Vagina (tissue), 2 donors: ENCODE data around the gene KCND2. TPM values are rescaled to one million over a fixed set of nuclear protein-coding genes. Genes with fewer than 3 reads are reported as not detected.

ENCODE experiments used
- DNase-seq, 2 donors: peaks; one replicate each; pipeline ENCODE4 v3.0.0-alpha.2; 2017; ENCODE audit errors: extremely low spot score in 2 of 2
- H3K27ac ChIP-seq: fragments of 200-600 bp; sonication (generic); one replicate; pipeline ENCODE4 v1.5.1; 2019
- H3K27me3 ChIP-seq: fragments of 200-600 bp; sonication (generic); one replicate; pipeline ENCODE4 v1.5.1; 2019
- H3K36me3 ChIP-seq, 2 donors: fragments of 200-600 bp; sonication (generic); one replicate each; pipeline ENCODE4 v1.5.1; 2017 to 2019
- H3K4me1 ChIP-seq: fragments of 200-600 bp; sonication (generic); one replicate; pipeline ENCODE4 v1.5.1; 2019
- H3K4me3 ChIP-seq, 2 donors: fragments of 200-600 bp; sonication (generic); 1 replicate in 1 of 2; 2 replicates in 1 of 2; pipeline ENCODE4 v1.5.1; 2016 to 2019
- H3K9me3 ChIP-seq: fragments of 200-600 bp; sonication (generic); one replicate; pipeline ENCODE4 v1.5.1; 2019
- POLR2A ChIP-seq, 2 donors: fragments of 450-650 bp; IDR thresholded peaks; one replicate each; pipeline ENCODE4 v1.6.1; 2017; ENCODE audit warnings: antibody characterized with exemption in 2 of 2, mild to moderate bottlenecking in 2 of 2, moderate library complexity in 2 of 2
- POLR2AphosphoS5 ChIP-seq, 2 donors: sonication (generic); formaldehyde crosslinking; IDR thresholded peaks; one replicate each; pipeline ENCODE4 v1.9.0; 2017; ENCODE audit warnings: antibody characterized with exemption in 2 of 2, mild to moderate bottlenecking in 2 of 2, low read depth in 1 of 2; ENCODE audit not compliant: insufficient read depth in 1 of 2
- intact Hi-C: fragments of 100-400 bp; cut with DNase I; formaldehyde crosslinking; loops from one replicate; pipeline ENCODE4 v1.15.1; 2023
- total RNA-seq: library from RNA; depleted of rRNA; stranded (reverse); fragments of >200 nt; gene quantifications from one replicate; pipeline ENCODE4 v1.2.3, GENCODE V29; 2016
- TF ChIP-seq, protein P1 (sequence below), 3 experiments: fragments of 450-650 bp in 2 of 3; fragments of 200-600 bp in 1 of 3; sonication (generic) in 1 of 3; IDR thresholded peaks; one replicate each; pipeline ENCODE4 v1.5.1; 2017 to 2019; ENCODE audit warnings: antibody characterized with exemption in 3 of 3, mild to moderate bottlenecking in 2 of 3, moderate library complexity in 2 of 3

The KCND2 gene
- total RNA-seq, 1 donor from 2014 or later, result 3.7 TPM

DNA sequence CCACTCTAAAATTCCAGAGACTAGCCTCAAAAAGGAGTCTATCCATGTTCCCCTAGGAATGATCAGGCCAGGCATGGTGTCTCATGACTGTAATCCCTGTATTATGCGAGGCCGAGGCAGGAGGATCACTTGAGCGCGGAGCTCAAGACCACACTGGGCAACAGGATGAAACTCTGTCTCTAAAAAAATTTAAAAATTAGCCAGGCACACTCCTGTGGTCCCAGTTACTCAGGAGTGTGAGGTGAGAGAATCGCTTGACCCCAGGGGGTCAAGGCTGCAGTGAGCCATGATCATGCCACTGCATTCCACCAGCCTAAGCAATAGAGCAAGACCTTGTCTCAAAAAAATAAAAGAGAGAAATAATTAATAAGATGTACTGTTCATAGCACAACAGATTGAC, 256.8 kb downstream of the KCND2 start:
- no peak overlapping the region for H3K4me3 ChIP-seq
- H3K36me3 ChIP-seq, result no peaks in the 10 kb centered on the region
- H3K27ac ChIP-seq, result no peak overlapping the region
- no peak for DNase-seq
- intact Hi-C loops, result no loop called here
- H3K4me1 ChIP-seq, result no peaks in the 10 kb centered on the region
- no peaks in the 10 kb centered on the region for H3K27me3 ChIP-seq
- no peaks in the 10 kb centered on the region for H3K9me3 ChIP-seq
- TF ChIP-seq, protein P1, sequence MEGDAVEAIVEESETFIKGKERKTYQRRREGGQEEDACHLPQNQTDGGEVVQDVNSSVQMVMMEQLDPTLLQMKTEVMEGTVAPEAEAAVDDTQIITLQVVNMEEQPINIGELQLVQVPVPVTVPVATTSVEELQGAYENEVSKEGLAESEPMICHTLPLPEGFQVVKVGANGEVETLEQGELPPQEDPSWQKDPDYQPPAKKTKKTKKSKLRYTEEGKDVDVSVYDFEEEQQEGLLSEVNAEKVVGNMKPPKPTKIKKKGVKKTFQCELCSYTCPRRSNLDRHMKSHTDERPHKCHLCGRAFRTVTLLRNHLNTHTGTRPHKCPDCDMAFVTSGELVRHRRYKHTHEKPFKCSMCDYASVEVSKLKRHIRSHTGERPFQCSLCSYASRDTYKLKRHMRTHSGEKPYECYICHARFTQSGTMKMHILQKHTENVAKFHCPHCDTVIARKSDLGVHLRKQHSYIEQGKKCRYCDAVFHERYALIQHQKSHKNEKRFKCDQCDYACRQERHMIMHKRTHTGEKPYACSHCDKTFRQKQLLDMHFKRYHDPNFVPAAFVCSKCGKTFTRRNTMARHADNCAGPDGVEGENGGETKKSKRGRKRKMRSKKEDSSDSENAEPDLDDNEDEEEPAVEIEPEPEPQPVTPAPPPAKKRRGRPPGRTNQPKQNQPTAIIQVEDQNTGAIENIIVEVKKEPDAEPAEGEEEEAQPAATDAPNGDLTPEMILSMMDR (IDR thresholded peaks at IDR 0.05), result no peak
- TF ChIP-seq POLR2AphosphoS5 (IDR thresholded peaks at IDR 0.05; ENCODE audit: insufficient read depth in 1 of 2, low read depth in 1 of 2), result no peak
- no peak for TF ChIP-seq POLR2A (IDR thresholded peaks at IDR 0.05)

DNA sequence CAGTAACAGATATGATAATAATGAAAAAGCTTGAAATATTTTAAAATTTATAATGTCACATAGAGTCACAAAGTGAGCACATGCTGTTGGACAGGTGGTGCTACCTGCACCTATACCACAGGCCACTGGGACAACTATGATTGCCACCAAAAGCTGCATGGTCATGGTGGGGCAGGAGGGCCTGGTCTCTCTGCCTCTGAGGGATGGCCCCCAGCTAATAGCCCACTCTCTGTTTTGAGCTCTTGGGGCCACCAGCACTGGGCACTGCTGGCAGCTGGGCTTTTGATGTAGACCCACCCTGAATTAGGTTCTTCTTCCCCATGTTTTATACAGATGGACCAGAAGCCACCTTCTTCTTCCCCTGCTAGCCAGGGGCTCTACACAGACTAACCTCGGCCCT, 265.4 kb downstream of the KCND2 start:
- Histone ChIP-seq H3K27ac (no peak overlapping the region), H3K27me3 (no peaks in the 10 kb centered on the region), H3K4me1 (no peaks in the 10 kb centered on the region), H3K36me3 (no peaks in the 10 kb centered on the region), H3K9me3 (no peaks in the 10 kb centered on the region), H3K4me3 (no peak overlapping the region)
- no peak for TF ChIP-seq POLR2A (IDR thresholded peaks at IDR 0.05)
- TF ChIP-seq, protein P1 (IDR thresholded peaks at IDR 0.05), result no peak
- no peak for TF ChIP-seq POLR2AphosphoS5 (IDR thresholded peaks at IDR 0.05; ENCODE audit: insufficient read depth in 1 of 2, low read depth in 1 of 2)
- intact Hi-C loops, result no loop called here
- no peak for DNase-seq

DNA sequence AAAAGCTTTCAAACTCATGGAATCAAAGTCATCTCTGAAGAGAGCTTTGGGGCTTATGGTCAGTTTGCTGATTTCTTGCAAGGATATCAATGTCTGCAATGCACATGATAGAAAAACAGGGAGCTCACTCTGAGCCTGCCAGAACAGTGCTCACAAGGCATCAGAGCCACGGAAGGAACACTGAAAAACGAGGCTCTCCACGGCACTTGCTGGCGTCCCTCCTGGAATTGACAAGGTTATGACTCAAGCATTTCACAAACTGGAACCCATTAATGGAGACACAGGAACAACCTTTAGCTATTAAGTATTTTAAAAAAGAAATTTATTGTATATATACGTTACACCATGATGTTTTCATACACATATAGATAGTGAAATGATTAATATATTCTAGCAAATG, 266.3 kb downstream of the KCND2 start:
- Histone ChIP-seq H3K9me3 (no peaks in the 10 kb centered on the region), H3K4me1 (no peaks in the 10 kb centered on the region), H3K36me3 (no peaks in the 10 kb centered on the region), H3K27ac (no peak overlapping the region), H3K27me3 (no peaks in the 10 kb centered on the region), H3K4me3 (no peak overlapping the region)
- DNase-seq, result no peak
- intact Hi-C loops, result no loop called here
- TF ChIP-seq POLR2AphosphoS5 (IDR thresholded peaks at IDR 0.05; ENCODE audit: insufficient read depth in 1 of 2, low read depth in 1 of 2) (no peak), POLR2A (IDR thresholded peaks at IDR 0.05) (no peak)
- TF ChIP-seq, protein P1 (IDR thresholded peaks at IDR 0.05), result no peak

DNA sequence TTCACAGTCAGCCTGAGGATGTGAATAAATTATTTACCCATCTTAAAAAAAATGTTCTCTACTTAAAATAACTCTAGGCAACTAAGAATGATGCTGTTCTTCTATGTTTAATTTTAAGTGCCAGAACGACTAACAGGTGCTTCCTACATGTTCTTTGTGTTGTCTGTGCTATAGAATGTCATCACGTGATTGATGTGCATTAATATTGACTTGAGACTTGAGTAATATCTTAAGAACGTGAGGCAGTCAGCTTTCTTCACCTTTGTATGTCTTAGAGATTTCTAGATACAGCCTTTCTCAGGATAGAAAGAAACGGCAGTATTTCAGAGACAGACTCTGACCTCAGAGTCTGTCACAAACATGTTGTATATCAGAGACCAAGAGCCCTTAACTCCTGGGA, 274.6 kb downstream of the KCND2 start:
- Histone ChIP-seq H3K4me1 (no peaks in the 10 kb centered on the region), H3K4me3 (no peak overlapping the region), H3K36me3 (no peaks in the 10 kb centered on the region), H3K9me3 (no peaks in the 10 kb centered on the region), H3K27me3 (no peaks in the 10 kb centered on the region), H3K27ac (no peak overlapping the region)
- DNase-seq, result no peak
- TF ChIP-seq, protein P1 (IDR thresholded peaks at IDR 0.05), result no peak
- TF ChIP-seq POLR2AphosphoS5 (IDR thresholded peaks at IDR 0.05; ENCODE audit: insufficient read depth in 1 of 2, low read depth in 1 of 2) (no peak), POLR2A (IDR thresholded peaks at IDR 0.05) (no peak)
- intact Hi-C loops, result no loop called here

DNA sequence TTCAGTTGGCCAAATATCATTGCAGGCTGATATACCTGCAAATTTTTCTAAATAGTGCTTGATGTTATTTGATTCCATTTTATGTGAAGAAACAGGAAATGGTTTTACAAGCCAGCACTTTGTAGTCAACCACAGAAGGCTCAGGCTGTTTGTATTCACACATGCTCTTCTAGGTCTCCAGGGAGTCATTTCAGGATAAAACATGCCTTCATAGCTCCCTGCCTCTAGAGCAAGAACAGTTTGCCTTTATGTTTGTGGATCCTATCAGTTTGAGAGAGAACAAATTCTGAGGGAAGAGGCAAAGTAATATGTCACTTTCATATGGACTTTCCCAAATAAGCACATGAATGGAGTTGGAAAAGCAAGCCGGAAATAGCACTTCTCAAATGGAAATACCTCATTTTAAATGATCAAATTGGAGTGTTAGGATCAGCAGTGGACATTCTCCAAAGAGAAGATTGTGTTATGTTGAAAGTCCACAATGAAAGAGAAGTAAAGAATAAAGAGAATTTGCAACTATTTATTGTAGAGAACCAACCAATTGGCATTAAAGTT, 277.6 kb downstream of the KCND2 start:
- intact Hi-C loops, result no loop called here
- no peak for DNase-seq
- TF ChIP-seq POLR2A (IDR thresholded peaks at IDR 0.05) (no peak), POLR2AphosphoS5 (IDR thresholded peaks at IDR 0.05; ENCODE audit: insufficient read depth in 1 of 2, low read depth in 1 of 2) (no peak)
- TF ChIP-seq, protein P1 (IDR thresholded peaks at IDR 0.05), result no peak
- Histone ChIP-seq H3K27me3 (no peaks in the 10 kb centered on the region), H3K27ac (no peak overlapping the region), H3K9me3 (no peaks in the 10 kb centered on the region), H3K4me3 (no peak overlapping the region), H3K4me1 (no peaks in the 10 kb centered on the region), H3K36me3 (no peaks in the 10 kb centered on the region)
